Measurements from ENCODE around the gene MYO18B. TPM values are rescaled to one million over a fixed set of nuclear protein-coding genes. Genes with fewer than 3 reads are reported as not detected.

Gene MYO18B
- total RNA-seq, 1 donor from 2014 or later = 1.9 TPM

- H3K4me1 Mint-ChIP-seq (ENCODE audit: low read depth) = no peaks in the 10 kb centered on the region
- no peak overlapping the region for H3K4me3 Mint-ChIP-seq (ENCODE audit: low read depth)
- no peak overlapping the region for H3K27ac Mint-ChIP-seq
- no peaks in the 10 kb centered on the region for H3K27me3 Mint-ChIP-seq
- no peaks in the 10 kb centered on the region for H3K36me3 Mint-ChIP-seq (ENCODE audit: insufficient read depth)
- no peak for DNase-seq (ENCODE audit: low spot score, unreplicated experiment)
- TF ChIP-seq CTCF (IDR thresholded peaks at IDR 0.05; ENCODE audit: unreplicated experiment) = no peak
- no peaks in the 10 kb centered on the region for H3K9me3 Mint-ChIP-seq (ENCODE audit: low read depth)
Measured at GRCh38 chr22:26031641-26032040, 289.7 kb downstream of the MYO18B start.

DNA sequence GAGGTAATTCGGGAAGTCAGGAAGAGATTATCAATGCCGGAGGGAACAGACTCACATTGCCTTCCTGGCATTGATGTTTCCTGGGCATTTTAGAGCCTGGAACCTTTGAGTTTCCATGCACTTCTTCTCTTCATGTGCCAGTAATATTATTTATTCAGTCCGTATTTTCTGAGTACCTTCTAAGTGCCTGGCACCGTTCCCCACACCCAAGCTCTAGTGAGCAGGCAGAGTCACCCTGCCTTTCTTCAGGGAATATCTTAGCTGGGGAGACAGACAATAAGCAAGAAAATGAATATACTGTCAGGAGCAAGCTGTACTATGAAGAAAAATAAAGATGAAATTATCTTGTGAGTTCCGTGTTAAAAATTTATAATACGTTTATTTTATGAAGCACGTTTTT lies 291.1 kb downstream of the MYO18B start:
- no peak for TF ChIP-seq CTCF (IDR thresholded peaks at IDR 0.05; ENCODE audit: unreplicated experiment)
- DNase-seq (ENCODE audit: low spot score, unreplicated experiment) = no peak
- no peaks in the 10 kb centered on the region for H3K27me3 Mint-ChIP-seq
- no peaks in the 10 kb centered on the region for H3K36me3 Mint-ChIP-seq (ENCODE audit: insufficient read depth)
- H3K27ac Mint-ChIP-seq = no peak overlapping the region
- no peaks in the 10 kb centered on the region for H3K9me3 Mint-ChIP-seq (ENCODE audit: low read depth)
- H3K4me1 Mint-ChIP-seq (ENCODE audit: low read depth) = peaks cover under 1% of the 10 kb centered on the region
- H3K4me3 Mint-ChIP-seq (ENCODE audit: low read depth) = no peak overlapping the region

GRCh38 chr22:26033586-26033985 lies 291.6 kb downstream of the MYO18B start:
- no peak overlapping the region for H3K4me3 Mint-ChIP-seq (ENCODE audit: low read depth)
- H3K9me3 Mint-ChIP-seq (ENCODE audit: low read depth) = no peaks in the 10 kb centered on the region
- no peak for DNase-seq (ENCODE audit: low spot score, unreplicated experiment)
- no peak for TF ChIP-seq CTCF (IDR thresholded peaks at IDR 0.05; ENCODE audit: unreplicated experiment)
- H3K27ac Mint-ChIP-seq = no peak overlapping the region
- H3K36me3 Mint-ChIP-seq (ENCODE audit: insufficient read depth) = no peaks in the 10 kb centered on the region
- H3K4me1 Mint-ChIP-seq (ENCODE audit: low read depth) = peaks cover 5% of the 10 kb centered on the region
- H3K27me3 Mint-ChIP-seq = no peaks in the 10 kb centered on the region

DNA sequence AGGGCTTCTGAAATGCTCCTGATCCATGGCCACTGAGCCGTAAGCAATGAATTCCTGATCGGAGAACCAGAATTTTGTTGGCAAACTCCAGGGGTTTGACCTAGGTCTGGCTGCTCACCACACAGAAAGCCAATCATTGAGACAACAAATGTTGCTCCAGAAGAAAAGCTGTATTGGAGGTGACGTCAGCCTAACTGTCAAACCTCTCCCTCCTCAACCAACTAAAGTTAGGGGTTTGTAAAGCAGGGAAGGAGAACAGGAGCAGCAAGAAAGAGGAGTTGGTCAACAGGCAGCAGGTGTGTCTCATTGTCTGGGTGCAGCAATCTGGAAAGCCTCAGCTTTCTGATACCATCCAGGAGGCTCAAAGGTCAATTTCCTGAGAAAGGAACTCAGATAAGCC lies 293.5 kb downstream of the MYO18B start:
- Mint-ChIP-seq H3K27me3 (peaks cover 4% of the 10 kb centered on the region), H3K4me1 (ENCODE audit: low read depth) (peaks cover 8% of the 10 kb centered on the region), H3K4me3 (ENCODE audit: low read depth) (no peak overlapping the region), H3K27ac (no peak overlapping the region), H3K36me3 (ENCODE audit: insufficient read depth) (no peaks in the 10 kb centered on the region), H3K9me3 (ENCODE audit: low read depth) (no peaks in the 10 kb centered on the region)
- DNase-seq (ENCODE audit: low spot score, unreplicated experiment) = no peak
- no peak for TF ChIP-seq CTCF (IDR thresholded peaks at IDR 0.05; ENCODE audit: unreplicated experiment)

DNA sequence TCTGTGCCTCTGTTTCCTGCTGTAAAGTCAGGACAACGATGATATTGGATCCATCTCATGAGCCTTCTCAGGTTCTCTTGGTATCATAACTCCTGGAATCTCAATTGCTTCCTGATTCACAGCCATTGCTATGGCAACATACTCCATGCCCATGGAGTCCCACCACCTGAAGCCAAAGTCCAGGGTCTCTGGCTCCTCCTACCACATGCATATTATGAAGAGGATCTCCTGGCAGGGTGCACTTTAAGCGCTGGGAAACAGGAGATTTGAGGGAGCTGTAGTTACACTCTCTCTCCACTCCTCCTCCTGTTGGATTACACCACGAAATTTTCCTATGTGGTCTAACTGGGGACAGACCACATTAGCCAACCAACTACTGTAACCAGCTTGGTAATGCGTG lies 296.4 kb downstream of the MYO18B start:
- H3K4me1 Mint-ChIP-seq (ENCODE audit: low read depth) = peaks cover 8% of the 10 kb centered on the region
- no peak overlapping the region for H3K4me3 Mint-ChIP-seq (ENCODE audit: low read depth)
- no peak for TF ChIP-seq CTCF (IDR thresholded peaks at IDR 0.05; ENCODE audit: unreplicated experiment)
- no peaks in the 10 kb centered on the region for H3K36me3 Mint-ChIP-seq (ENCODE audit: insufficient read depth)
- H3K9me3 Mint-ChIP-seq (ENCODE audit: low read depth) = no peaks in the 10 kb centered on the region
- H3K27me3 Mint-ChIP-seq = peaks cover 4% of the 10 kb centered on the region
- DNase-seq (ENCODE audit: low spot score, unreplicated experiment) = no peak
- H3K27ac Mint-ChIP-seq = no peak overlapping the region

Measured in progenitor cell of endocrine pancreas (in vitro differentiated cells).